Measurements from ENCODE around the gene SMYD3. TPM values are rescaled to one million over a fixed set of nuclear protein-coding genes. Genes with fewer than 3 reads are reported as not detected.
A peak's percentile ranks its signal among the peaks of the same experiment; 100 is the strongest.

SMYD3 gene
- total and polyA plus RNA-seq, 2 donors (not counting 1 experiment from before 2014, with no cell fraction given) = 9.7 to 37.2 TPM

GRCh38 chr1:245710961-245711903 is 795.8 kb downstream of the SMYD3 start:
- H3K4me1 ChIP-seq (ENCODE audit: control insufficient read depth in 2 of 2, insufficient read depth in 2 of 2, low read length in 2 of 2) = peaks cover 0 to 4% of the 10 kb centered on the region in 2 donors
- no peaks in the 10 kb centered on the region for H3K27me3 ChIP-seq (replicated peaks in 1 of 4; ENCODE audit: control extremely low read depth in 1 of 4, control insufficient read depth in 3 of 4, insufficient read depth in 4 of 4, low read length in 3 of 4)
- H3K9me3 Mint-ChIP-seq (ENCODE audit: insufficient read depth) = no peaks in the 10 kb centered on the region
- CTCF ChIA-PET = no interaction called here
- H3K27me3 Mint-ChIP-seq = peaks cover 6% of the 10 kb centered on the region
- no peaks in the 10 kb centered on the region for H3K4me1 Mint-ChIP-seq
- H3K9me3 ChIP-seq (ENCODE audit: control extremely low read depth in 1 of 3, control insufficient read depth in 2 of 3, insufficient read depth in 1 of 3, low read length in 2 of 3) = no peaks in the 10 kb centered on the region
- H3K27ac Mint-ChIP-seq = no peak overlapping the region
- 69% methylated on average over 24 of the region's 30 CpGs for WGBS (ENCODE audit: insufficient coverage)
- no peaks in the 10 kb centered on the region for H3K36me3 ChIP-seq (replicated peaks in 1 of 2; ENCODE audit: control extremely low read depth in 1 of 2, control insufficient read depth in 1 of 2, extremely low read depth in 1 of 2, insufficient read depth in 2 of 2, low read length in 1 of 2)
- H3K9ac ChIP-seq (ENCODE audit: low read length) = no peak overlapping the region
- no peaks in the 10 kb centered on the region for H3K79me2 ChIP-seq (ENCODE audit: control insufficient read depth, insufficient read depth, low read length)
- POLR2A ChIA-PET = no interaction called here
- peak overlapping the region; percentile 15 for H3K4me2 ChIP-seq (replicated peaks; ENCODE audit: low read depth, low read length, poor library complexity, severe bottlenecking)
- H2AFZ ChIP-seq (ENCODE audit: insufficient read depth, low read depth, low read length, poor library complexity, severe bottlenecking) = no peak overlapping the region
- no peaks in the 10 kb centered on the region for H4K20me1 ChIP-seq (ENCODE audit: control insufficient read depth, insufficient read depth, low read length, poor library complexity, severe bottlenecking)
- DNase-seq = no peak
- intact Hi-C loops (cut with micrococcal nuclease) = no loop called here
- H3K27ac ChIP-seq (ENCODE audit: low read length in 2 of 2) = no peak overlapping the region
- ATAC-seq (ENCODE audit: low read depth) = no peak
- no peak overlapping the region for H3K4me3 Mint-ChIP-seq
- H3K4me3 ChIP-seq (ENCODE audit: control extremely low read depth in 1 of 5, extremely low read depth in 1 of 5, insufficient read depth in 1 of 5, low read depth in 2 of 5, low read length in 4 of 5) = no peak overlapping the region
- TF ChIP-seq CTCF (IDR thresholded peaks at IDR 0.05) (no peak), EZH2 (IDR thresholded peaks at IDR 0.05; ENCODE audit: borderline replicate concordance, insufficient read depth, low read depth, low read length, poor library complexity, severe bottlenecking) (no peak)

- H3K27me3 Mint-ChIP-seq = peaks cover 4% of the 10 kb centered on the region
- H3K4me3 Mint-ChIP-seq = no peak overlapping the region
- 95% methylated on average over 5 of the region's 5 CpGs for WGBS (ENCODE audit: insufficient coverage)
- H3K9me3 Mint-ChIP-seq (ENCODE audit: insufficient read depth) = no peaks in the 10 kb centered on the region
- H3K9ac ChIP-seq (ENCODE audit: low read length) = no peak overlapping the region
- H3K27ac ChIP-seq (ENCODE audit: low read length in 2 of 2) = no peak overlapping the region
- no peaks in the 10 kb centered on the region for H4K20me1 ChIP-seq (ENCODE audit: control insufficient read depth, insufficient read depth, low read length, poor library complexity, severe bottlenecking)
- no peak for DNase-seq
- H3K4me1 Mint-ChIP-seq = no peaks in the 10 kb centered on the region
- intact Hi-C loops (cut with micrococcal nuclease) = no loop called here
- no peak overlapping the region for H2AFZ ChIP-seq (ENCODE audit: insufficient read depth, low read depth, low read length, poor library complexity, severe bottlenecking)
- POLR2A ChIA-PET = no interaction called here
- no peaks in the 10 kb centered on the region for H3K9me3 ChIP-seq (ENCODE audit: control extremely low read depth in 1 of 3, control insufficient read depth in 2 of 3, insufficient read depth in 1 of 3, low read length in 2 of 3)
- no peaks in the 10 kb centered on the region for H3K36me3 ChIP-seq (replicated peaks in 1 of 2; ENCODE audit: control extremely low read depth in 1 of 2, control insufficient read depth in 1 of 2, extremely low read depth in 1 of 2, insufficient read depth in 2 of 2, low read length in 1 of 2)
- no peak overlapping the region for H3K4me2 ChIP-seq (replicated peaks; ENCODE audit: low read depth, low read length, poor library complexity, severe bottlenecking)
- H3K4me3 ChIP-seq (ENCODE audit: control extremely low read depth in 1 of 5, extremely low read depth in 1 of 5, insufficient read depth in 1 of 5, low read depth in 2 of 5, low read length in 4 of 5) = no peak overlapping the region
- CTCF ChIA-PET = no interaction called here
- H3K27ac Mint-ChIP-seq = no peak overlapping the region
- TF ChIP-seq CTCF (IDR thresholded peaks at IDR 0.05) (no peak), EZH2 (IDR thresholded peaks at IDR 0.05; ENCODE audit: borderline replicate concordance, insufficient read depth, low read depth, low read length, poor library complexity, severe bottlenecking) (no peak)
- H3K79me2 ChIP-seq (ENCODE audit: control insufficient read depth, insufficient read depth, low read length) = no peaks in the 10 kb centered on the region
- no peak for ATAC-seq (ENCODE audit: low read depth)
- H3K27me3 ChIP-seq (replicated peaks in 1 of 4; ENCODE audit: control extremely low read depth in 1 of 4, control insufficient read depth in 3 of 4, insufficient read depth in 4 of 4, low read length in 3 of 4) = peaks cover 0 to 2% (median 0%) of the 10 kb centered on the region in 4 experiments
- H3K4me1 ChIP-seq (ENCODE audit: control insufficient read depth in 2 of 2, insufficient read depth in 2 of 2, low read length in 2 of 2) = peaks cover 0 to 4% of the 10 kb centered on the region in 2 donors
Measured at GRCh38 chr1:245707941-245708340, 799.1 kb downstream of the SMYD3 start.
